Ovary (tissue), 3 donors: Measurements from ENCODE around the gene SEPTIN3.

ENCODE experiments used
- CTCF ChIP-seq, 3 donors: fragments of 450-650 bp in 2 of 3; fragments of 200-600 bp in 1 of 3; IDR thresholded peaks; one replicate each; pipeline versions ENCODE4 v1.5.1 to v1.8.0; 2016 to 2022; ENCODE audit warnings: antibody characterized with exemption in 3 of 3, mild to moderate bottlenecking in 1 of 3
- POLR2A ChIP-seq: fragments of 450-650 bp; IDR thresholded peaks from one replicate; pipeline ENCODE4 v1.6.1; 2017; ENCODE audit warnings: antibody characterized with exemption, mild to moderate bottlenecking, moderate library complexity
- donor health status: DM: no; HTN: no; CAD: no.

- TF ChIP-seq CTCF (IDR thresholded peaks at IDR 0.05), result no peak
- no peak for TF ChIP-seq POLR2A
Measured at GRCh38 chr22:42001706-42002105, 32.5 kb downstream of the SEPTIN3 start.
